HCT116 (cell line): ENCODE measurements around the gene KXD1. TPM values are rescaled to one million over a fixed set of nuclear protein-coding genes. Genes with fewer than 3 reads are reported as not detected.

Experiments used
- ATAC-seq: fragments of 200-7000 bp; cut with Tn5 transposase; 2 replicates; pipeline ENCODE4 v1.9.1; 2020; ENCODE audit warnings: mild to moderate bottlenecking, moderate library complexity
- BruUV-seq: library from RNA; stranded (reverse); fragments of 400-500 nt; replicated peaks from 2 replicates; lab custom pipeline; 2021; lab: Mats Ljungman, UMichigan
- CTCF ChIA-PET: fragments of 300-600 bp; sonication (Branson Sonifier 250); formaldehyde crosslinking; loops from one replicate; lab custom pipeline; 2021; ENCODE audit warnings: antibody characterized with exemption; lab: Charles Lee
- POLR2A ChIA-PET: fragments of 300-600, 350-600 bp; sonication (Branson Sonifier 250); formaldehyde crosslinking; loops from one replicate; lab custom pipeline; 2021; ENCODE audit warnings: antibody characterized with exemption; lab: Charles Lee
- RAD21 ChIA-PET, 2 experiments: fragments of 300-600 bp; sonication (Branson Sonifier 250); formaldehyde crosslinking; loops; one replicate each; lab custom pipeline; 2023; ENCODE audit warnings: low total read pairs in 2 of 2; ENCODE audit not compliant: uncharacterized antibody in 2 of 2, unreplicated experiment in 2 of 2, low non-redundant PET in 1 of 2; lab: Charles Lee
- DNase-seq: peaks from one replicate; pipeline ENCODE4 v3.0.0-alpha.2; 2010; ENCODE audit warnings: low read depth, low spot score
- H2AFZ ChIP-seq: fragments of 200-600 bp; shearing (Covaris generic), sonication (generic); 2 replicates; pipeline ENCODE4 v1.6.1; 2017; ENCODE audit warnings: low read depth, mixed run types, mixed read lengths, antibody characterized with exemption, low read length; ENCODE audit not compliant: poor library complexity, severe bottlenecking
- H3K27ac ChIP-seq: 2 replicates; pipeline ENCODE4 v1.5.1; 2012; ENCODE audit warnings: low read depth, low read length
- H3K27me3 ChIP-seq: fragments of 200-600 bp; sonication (generic); 2 replicates; pipeline ENCODE4 v1.6.1; 2016; ENCODE audit warnings: mixed run types, low read length, mixed read lengths; ENCODE audit not compliant: insufficient read depth
- H3K36me3 ChIP-seq, 2 experiments: fragments of 200-500 bp in 1 of 2; fragments of 200-600 bp in 1 of 2; sonication (Bioruptor generic) in 1 of 2; sonication (generic) in 1 of 2; 2 replicates each; pipeline versions ENCODE4 v1.5.1 to v1.6.1; 2014 to 2016; ENCODE audit warnings: low read length in 2 of 2, inconsistent platforms in 1 of 2, mixed read lengths in 1 of 2, mixed run types in 1 of 2; ENCODE audit not compliant: insufficient read depth in 2 of 2, control insufficient read depth in 1 of 2
- H3K4me1 ChIP-seq, 2 experiments: fragments of 200-600 bp in 1 of 2; sonication (generic) in 1 of 2; 2 replicates each; pipeline versions ENCODE4 v1.5.1 to v1.6.1; 2012 to 2017; ENCODE audit warnings: low read length in 2 of 2, inconsistent platforms in 1 of 2, mild to moderate bottlenecking in 1 of 2, mixed read lengths in 1 of 2, mixed run types in 1 of 2, moderate library complexity in 1 of 2; ENCODE audit not compliant: insufficient read depth in 2 of 2, control insufficient read depth in 1 of 2
- H3K4me2 ChIP-seq: fragments of 200-600 bp; sonication (generic); 2 replicates; pipeline ENCODE4 v1.6.1; 2017; ENCODE audit warnings: mixed run types, low read length, mixed read lengths
- H3K4me3 ChIP-seq, 2 experiments: fragments of 200-600 bp in 1 of 2; sonication (generic) in 1 of 2; replicated peaks in 1 of 2; 2 replicates each; pipeline ENCODE4 v1.5.1; 2011 to 2016; ENCODE audit warnings: low read length in 2 of 2, control low read depth in 1 of 2, low read depth in 1 of 2, mild to moderate bottlenecking in 1 of 2, mixed read lengths in 1 of 2, mixed run types in 1 of 2
- H3K79me2 ChIP-seq: fragments of 200-600 bp; sonication (generic); 2 replicates; pipeline ENCODE4 v1.6.1; 2017; ENCODE audit warnings: mild to moderate bottlenecking, mixed run types, low read length, moderate library complexity, mixed read lengths; ENCODE audit not compliant: insufficient read depth
- H3K9ac ChIP-seq: fragments of 200-600 bp; sonication (generic); 2 replicates; pipeline ENCODE4 v1.6.1; 2016; ENCODE audit warnings: low read length, mixed read lengths
- H3K9me2 ChIP-seq: fragments of 200-600 bp; sonication (generic), shearing (Covaris generic); 2 replicates; pipeline ENCODE4 v1.6.1; 2017; ENCODE audit warnings: mixed run types, mild to moderate bottlenecking, moderate library complexity; ENCODE audit not compliant: insufficient read depth
- H3K9me3 ChIP-seq, 2 experiments: fragments of 200-500 bp in 1 of 2; fragments of 200-600 bp in 1 of 2; sonication (Bioruptor generic) in 1 of 2; sonication (generic) in 1 of 2; 2 replicates each; pipeline ENCODE4 v1.6.1; 2014 to 2017; ENCODE audit warnings: low read length in 2 of 2, mixed read lengths in 2 of 2, inconsistent platforms in 1 of 2, low read depth in 1 of 2, mild to moderate bottlenecking in 1 of 2, mixed run types in 1 of 2, moderate library complexity in 1 of 2; ENCODE audit not compliant: control insufficient read depth in 1 of 2, insufficient read depth in 1 of 2
- H4K20me1 ChIP-seq: fragments of 200-600 bp; sonication (generic), shearing (Covaris generic); 2 replicates; pipeline ENCODE4 v1.6.1; 2017; ENCODE audit warnings: mixed run types, mild to moderate bottlenecking, moderate library complexity; ENCODE audit not compliant: insufficient read depth
- CEBPB ChIP-seq: IDR thresholded peaks from 2 replicates; pipeline ENCODE4 v1.6.1; 2012; ENCODE audit warnings: low read depth
- CTCF ChIP-seq, 3 experiments: fragments of 200-600 bp in 1 of 3; sonication (generic) in 1 of 3; IDR thresholded peaks in 2 of 3; conservative IDR thresholded peaks in 1 of 3; 2 replicates each; pipeline ENCODE4 v1.5.1; 2012 to 2017; ENCODE audit warnings: low read depth in 2 of 3, low read length in 2 of 3, antibody characterized with exemption in 1 of 3, borderline replicate concordance in 1 of 3, control low read depth in 1 of 3, mild to moderate bottlenecking in 1 of 3, mixed read lengths in 1 of 3, mixed run types in 1 of 3, moderate library complexity in 1 of 3; ENCODE audit not compliant: insufficient read depth in 1 of 3
- ELF1 ChIP-seq: IDR thresholded peaks from 2 replicates; pipeline ENCODE4 v1.6.1; 2012; ENCODE audit warnings: low read depth, borderline replicate concordance
- EZH2 ChIP-seq: fragments of 200-600 bp; sonication (generic); IDR thresholded peaks from 2 replicates; pipeline ENCODE4 v1.6.1; 2017; ENCODE audit warnings: antibody characterized with exemption, mixed run types
- EZH2phosphoT487 ChIP-seq: fragments of 200-600 bp; IDR thresholded peaks from 2 replicates; pipeline ENCODE4 v1.6.1; 2018; ENCODE audit warnings: antibody characterized with exemption, borderline replicate concordance
- FOSL1 ChIP-seq: IDR thresholded peaks from 2 replicates; pipeline ENCODE4 v1.6.1; 2012; ENCODE audit warnings: low read depth
- JUND ChIP-seq: IDR thresholded peaks from 2 replicates; pipeline ENCODE4 v1.6.1; 2012
- MAX ChIP-seq: IDR thresholded peaks from 2 replicates; pipeline ENCODE4 v1.6.1; 2012
- POLR2A ChIP-seq: IDR thresholded peaks from 2 replicates; pipeline ENCODE4 v1.7.0; 2011; ENCODE audit warnings: borderline replicate concordance; ENCODE audit not compliant: insufficient read depth, insufficient read length; ENCODE audit errors: extremely low read depth
- POLR2AphosphoS5 ChIP-seq: IDR thresholded peaks from 2 replicates; pipeline ENCODE4 v1.6.1; 2011; ENCODE audit warnings: mild to moderate bottlenecking, low read depth, low read length, moderate library complexity
- RAD21 ChIP-seq: IDR thresholded peaks from 2 replicates; pipeline ENCODE4 v1.6.1; 2012; ENCODE audit warnings: low read depth, mild to moderate bottlenecking
- SIN3A ChIP-seq: IDR thresholded peaks from 2 replicates; pipeline ENCODE4 v1.6.1; 2012; ENCODE audit warnings: low read depth
- SP1 ChIP-seq: IDR thresholded peaks from 2 replicates; pipeline ENCODE4 v1.6.1; 2012; ENCODE audit warnings: low read depth
- SRF ChIP-seq: IDR thresholded peaks from 2 replicates; pipeline ENCODE4 v1.6.1; 2012; ENCODE audit warnings: low read depth
- TCF7L2 ChIP-seq: IDR thresholded peaks from 2 replicates; pipeline ENCODE4 v1.7.0; 2011; ENCODE audit warnings: borderline replicate concordance, inconsistent platforms; ENCODE audit not compliant: insufficient read depth, insufficient read length; ENCODE audit errors: extremely low read depth
- YY1 ChIP-seq: IDR thresholded peaks from 2 replicates; pipeline ENCODE4 v1.6.1; 2011; ENCODE audit warnings: low read length, low read depth, moderate library complexity, mild to moderate bottlenecking; ENCODE audit not compliant: insufficient replicate concordance; ENCODE audit errors: extremely low read depth
- ZNF274 ChIP-seq: fragments of 200-500 bp; sonication (Bioruptor generic); IDR thresholded peaks from 2 replicates; pipeline ENCODE4 v1.6.1; 2014; ENCODE audit warnings: mild to moderate bottlenecking, low read depth, low read length, inconsistent platforms
- intact Hi-C: fragments of 100-400 bp; cut with micrococcal nuclease; formaldehyde crosslinking; loops from 2 replicates; pipeline ENCODE4 v1.10.0; 2022
- total RNA-seq: library from RNA; stranded (reverse); gene quantifications from one replicate; pipeline ENCODE4 v1.2.1, GENCODE V29; 2021; ENCODE audit not compliant: unreplicated experiment
- TF ChIP-seq, protein P1 (sequence below): IDR thresholded peaks from 2 replicates; pipeline ENCODE4 v1.6.1; 2012; ENCODE audit warnings: low read depth

Gene KXD1
- total RNA-seq, 1 experiment from 2014 or later = 139 TPM

GRCh38 chr19:18609717-18610051 is 52.0 kb downstream of the KXD1 start:
- intact Hi-C loops = no loop called here
- no peak overlapping the region for H2AFZ ChIP-seq
- H3K4me1 ChIP-seq = peaks cover 25 to 52% of the 10 kb centered on the region in 2 experiments

More at GRCh38 chr19:18609717-18610051, 52.0 kb downstream of the KXD1 start:
- DNase-seq = no peak
- Histone ChIP-seq H3K79me2 (no peaks in the 10 kb centered on the region), H3K9ac (no peak overlapping the region), H3K4me2 (no peak overlapping the region), H3K27me3 (peaks cover 33% of the 10 kb centered on the region; the same call in 1 of the 2 replicates), H3K9me2 (no peaks in the 10 kb centered on the region), H3K4me3 (no peak overlapping the region), H4K20me1 (no peaks in the 10 kb centered on the region), H3K36me3 (no peaks in the 10 kb centered on the region), H3K27ac (no peak overlapping the region), H3K9me3 (no peaks in the 10 kb centered on the region)
- ChIA-PET CTCF (no interaction called here), POLR2A (no interaction called here), RAD21 (interaction anchor here in 1 of 2 experiments (0.6 kb wide), 1 partner anchor 146 kb away, joined by 6 read pairs; no protein-coding TSS in a partner anchor)
- ATAC-seq = no peak
- no TSS peak for BruUV-seq
- TF ChIP-seq FOSL1 (no peak), POLR2AphosphoS5 (no peak), YY1 (no peak), EZH2 (no peak), SP1 (no peak), JUND (no peak), CTCF (IDR thresholded peaks at IDR 0.05 in 2 of 3, conservative IDR thresholded peaks at IDR 0.05 in 1 of 3; ENCODE audit: borderline replicate concordance in 1 of 3, insufficient read depth in 1 of 3, low read depth in 2 of 3, low read length in 2 of 3) (no peak), SRF (no peak), EZH2phosphoT487 (no peak), TCF7L2 (no peak), MAX (no peak), POLR2A (no peak), SIN3A (no peak), ZNF274 (no peak), RAD21 (no peak), ELF1 (no peak), CEBPB (no peak)
- TF ChIP-seq, protein P1, sequence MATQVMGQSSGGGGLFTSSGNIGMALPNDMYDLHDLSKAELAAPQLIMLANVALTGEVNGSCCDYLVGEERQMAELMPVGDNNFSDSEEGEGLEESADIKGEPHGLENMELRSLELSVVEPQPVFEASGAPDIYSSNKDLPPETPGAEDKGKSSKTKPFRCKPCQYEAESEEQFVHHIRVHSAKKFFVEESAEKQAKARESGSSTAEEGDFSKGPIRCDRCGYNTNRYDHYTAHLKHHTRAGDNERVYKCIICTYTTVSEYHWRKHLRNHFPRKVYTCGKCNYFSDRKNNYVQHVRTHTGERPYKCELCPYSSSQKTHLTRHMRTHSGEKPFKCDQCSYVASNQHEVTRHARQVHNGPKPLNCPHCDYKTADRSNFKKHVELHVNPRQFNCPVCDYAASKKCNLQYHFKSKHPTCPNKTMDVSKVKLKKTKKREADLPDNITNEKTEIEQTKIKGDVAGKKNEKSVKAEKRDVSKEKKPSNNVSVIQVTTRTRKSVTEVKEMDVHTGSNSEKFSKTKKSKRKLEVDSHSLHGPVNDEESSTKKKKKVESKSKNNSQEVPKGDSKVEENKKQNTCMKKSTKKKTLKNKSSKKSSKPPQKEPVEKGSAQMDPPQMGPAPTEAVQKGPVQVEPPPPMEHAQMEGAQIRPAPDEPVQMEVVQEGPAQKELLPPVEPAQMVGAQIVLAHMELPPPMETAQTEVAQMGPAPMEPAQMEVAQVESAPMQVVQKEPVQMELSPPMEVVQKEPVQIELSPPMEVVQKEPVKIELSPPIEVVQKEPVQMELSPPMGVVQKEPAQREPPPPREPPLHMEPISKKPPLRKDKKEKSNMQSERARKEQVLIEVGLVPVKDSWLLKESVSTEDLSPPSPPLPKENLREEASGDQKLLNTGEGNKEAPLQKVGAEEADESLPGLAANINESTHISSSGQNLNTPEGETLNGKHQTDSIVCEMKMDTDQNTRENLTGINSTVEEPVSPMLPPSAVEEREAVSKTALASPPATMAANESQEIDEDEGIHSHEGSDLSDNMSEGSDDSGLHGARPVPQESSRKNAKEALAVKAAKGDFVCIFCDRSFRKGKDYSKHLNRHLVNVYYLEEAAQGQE = no peak
